Tibial artery (tissue), 4 donors: ENCODE measurements around the gene ELL.

Experiments
- DNase-seq, 2 donors: peaks; one replicate each; pipeline ENCODE4 v3.0.0-alpha.2; 2019
- H3K27ac ChIP-seq, 2 donors: fragments of 200-600 bp; sonication (generic) in 1 of 2; 1 replicate in 1 of 2; 2 replicates in 1 of 2; pipeline ENCODE4 v1.5.1; 2018 to 2019; ENCODE audit warnings: mild to moderate bottlenecking in 1 of 2
- H3K27me3 ChIP-seq, 2 donors: fragments of 200-600 bp; sonication (generic) in 1 of 2; one replicate each; pipeline versions ENCODE4 v1.5.1 to v1.6.0; 2016 to 2019
- H3K36me3 ChIP-seq, 3 donors: fragments of 200-600 bp; sonication (generic) in 2 of 3; one replicate each; pipeline ENCODE4 v1.5.1; 2016 to 2019; ENCODE audit warnings: mild to moderate bottlenecking in 2 of 3
- H3K4me1 ChIP-seq, 4 donors: fragments of 200-600 bp; sonication (generic) in 2 of 4; 1 replicate in 3 of 4; 2 replicates in 1 of 4; pipeline ENCODE4 v1.5.1; 2016 to 2019
- H3K4me3 ChIP-seq, 2 donors: fragments of 200-600 bp; sonication (generic) in 1 of 2; 1 replicate in 1 of 2; 2 replicates in 1 of 2; pipeline ENCODE4 v1.5.1; 2018 to 2019; ENCODE audit warnings: mild to moderate bottlenecking in 2 of 2
- H3K9me3 ChIP-seq, 3 donors: fragments of 200-600 bp; sonication (generic) in 1 of 3; one replicate each; pipeline ENCODE4 v1.5.1; 2016 to 2019
- intact Hi-C: fragments of 100-400 bp; cut with DNase I; formaldehyde crosslinking; loops from one replicate; pipeline ENCODE4 v1.15.0; 2023; ENCODE audit warnings: low total_unique reads
- TF ChIP-seq, protein P1 (sequence below), 2 experiments: fragments of 200-600 bp in 1 of 2; fragments of 450-650 bp in 1 of 2; IDR thresholded peaks; one replicate each; pipeline ENCODE4 v1.5.1; 2017 to 2019; ENCODE audit warnings: antibody characterized with exemption in 2 of 2, mild to moderate bottlenecking in 1 of 2, moderate library complexity in 1 of 2

The ELL gene

DNA sequence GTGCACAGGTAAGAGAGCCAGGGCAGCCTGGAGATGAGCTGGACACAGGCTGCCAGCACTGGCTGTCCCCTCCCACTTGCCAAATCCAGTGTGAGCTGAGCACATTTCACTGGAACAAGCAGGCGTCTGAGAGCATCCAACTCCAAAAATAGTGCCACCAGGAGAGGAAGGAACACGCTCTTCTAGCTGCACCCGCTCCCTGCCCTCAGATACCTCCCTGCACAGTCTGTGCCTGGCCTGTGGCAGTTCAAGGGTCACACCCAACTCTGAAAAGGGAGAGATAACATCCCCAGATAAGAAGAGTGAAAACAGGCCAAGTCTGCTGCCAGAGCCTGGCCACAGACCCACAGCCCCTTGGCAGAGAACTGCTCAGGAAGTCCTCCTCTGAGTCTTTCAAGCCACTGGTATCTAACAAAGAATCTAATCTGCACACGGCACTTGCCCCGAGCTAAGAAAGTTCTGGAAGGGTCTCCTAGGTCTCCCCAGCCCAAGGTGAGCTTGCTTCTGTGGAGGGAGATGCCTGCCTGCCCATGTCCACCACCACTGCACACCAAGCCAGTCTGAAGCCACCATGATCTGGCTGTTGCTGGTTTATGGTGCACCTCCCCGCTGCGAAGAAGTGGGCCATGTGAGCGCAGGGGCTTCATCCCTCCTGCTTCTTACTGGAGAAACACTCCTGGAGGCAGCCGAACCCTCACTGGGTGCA lies 14.7 kb downstream of the ELL start:
- DNase-seq, result peak; percentile 52 to 83
- intact Hi-C loops, result no loop called here
- Histone ChIP-seq H3K27ac (peak overlapping the region; percentile 60 to 66), H3K4me1 (peaks cover 0 to 93% (median 77%) of the 10 kb centered on the region in 4 donors), H3K9me3 (no peaks in the 10 kb centered on the region), H3K4me3 (no peak overlapping the region), H3K27me3 (no peaks in the 10 kb centered on the region), H3K36me3 (no peaks in the 10 kb centered on the region)
- TF ChIP-seq, protein P1, sequence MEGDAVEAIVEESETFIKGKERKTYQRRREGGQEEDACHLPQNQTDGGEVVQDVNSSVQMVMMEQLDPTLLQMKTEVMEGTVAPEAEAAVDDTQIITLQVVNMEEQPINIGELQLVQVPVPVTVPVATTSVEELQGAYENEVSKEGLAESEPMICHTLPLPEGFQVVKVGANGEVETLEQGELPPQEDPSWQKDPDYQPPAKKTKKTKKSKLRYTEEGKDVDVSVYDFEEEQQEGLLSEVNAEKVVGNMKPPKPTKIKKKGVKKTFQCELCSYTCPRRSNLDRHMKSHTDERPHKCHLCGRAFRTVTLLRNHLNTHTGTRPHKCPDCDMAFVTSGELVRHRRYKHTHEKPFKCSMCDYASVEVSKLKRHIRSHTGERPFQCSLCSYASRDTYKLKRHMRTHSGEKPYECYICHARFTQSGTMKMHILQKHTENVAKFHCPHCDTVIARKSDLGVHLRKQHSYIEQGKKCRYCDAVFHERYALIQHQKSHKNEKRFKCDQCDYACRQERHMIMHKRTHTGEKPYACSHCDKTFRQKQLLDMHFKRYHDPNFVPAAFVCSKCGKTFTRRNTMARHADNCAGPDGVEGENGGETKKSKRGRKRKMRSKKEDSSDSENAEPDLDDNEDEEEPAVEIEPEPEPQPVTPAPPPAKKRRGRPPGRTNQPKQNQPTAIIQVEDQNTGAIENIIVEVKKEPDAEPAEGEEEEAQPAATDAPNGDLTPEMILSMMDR (IDR thresholded peaks at IDR 0.05), result no peak

DNA sequence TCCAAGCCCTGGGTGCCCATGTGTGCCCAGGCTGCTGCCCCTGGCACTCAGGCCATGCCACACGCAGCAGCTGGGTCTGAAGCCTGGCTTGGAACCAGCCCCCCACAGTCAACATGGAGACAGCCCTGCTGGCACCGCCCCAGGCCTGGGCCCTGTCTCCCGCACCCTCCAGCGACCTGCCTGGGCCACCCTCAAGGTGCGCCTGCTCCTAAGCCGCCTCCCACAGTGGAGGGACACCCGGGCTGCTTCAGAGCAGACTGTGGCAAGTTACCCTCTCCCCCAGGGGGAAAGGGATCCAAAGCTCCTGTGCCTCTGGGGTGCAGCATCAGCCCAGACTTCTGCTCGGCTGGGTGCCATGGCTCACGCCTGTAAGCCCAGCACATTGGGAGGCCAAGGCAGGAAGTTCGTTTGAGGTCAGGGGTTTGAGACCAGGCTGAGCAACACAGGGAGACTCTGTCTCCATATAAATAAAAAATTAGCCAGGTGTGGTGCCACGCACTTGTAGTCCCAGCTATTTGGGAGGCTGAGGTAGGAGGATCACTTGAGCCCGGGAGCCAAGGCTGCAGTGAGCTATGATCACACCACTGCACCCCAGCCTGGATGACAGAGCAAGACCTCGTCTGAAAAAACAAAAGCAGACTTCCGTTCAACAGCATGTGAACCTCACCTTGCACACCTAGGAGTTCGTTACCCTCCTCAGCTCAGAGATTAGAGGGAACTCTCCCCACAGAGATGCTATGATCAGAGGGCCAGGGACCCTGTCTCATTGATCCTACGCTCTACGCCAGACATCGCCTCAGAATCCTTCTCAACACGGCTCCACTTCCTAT lies 15.6 kb downstream of the ELL start:
- intact Hi-C loops, result no loop called here

DNA sequence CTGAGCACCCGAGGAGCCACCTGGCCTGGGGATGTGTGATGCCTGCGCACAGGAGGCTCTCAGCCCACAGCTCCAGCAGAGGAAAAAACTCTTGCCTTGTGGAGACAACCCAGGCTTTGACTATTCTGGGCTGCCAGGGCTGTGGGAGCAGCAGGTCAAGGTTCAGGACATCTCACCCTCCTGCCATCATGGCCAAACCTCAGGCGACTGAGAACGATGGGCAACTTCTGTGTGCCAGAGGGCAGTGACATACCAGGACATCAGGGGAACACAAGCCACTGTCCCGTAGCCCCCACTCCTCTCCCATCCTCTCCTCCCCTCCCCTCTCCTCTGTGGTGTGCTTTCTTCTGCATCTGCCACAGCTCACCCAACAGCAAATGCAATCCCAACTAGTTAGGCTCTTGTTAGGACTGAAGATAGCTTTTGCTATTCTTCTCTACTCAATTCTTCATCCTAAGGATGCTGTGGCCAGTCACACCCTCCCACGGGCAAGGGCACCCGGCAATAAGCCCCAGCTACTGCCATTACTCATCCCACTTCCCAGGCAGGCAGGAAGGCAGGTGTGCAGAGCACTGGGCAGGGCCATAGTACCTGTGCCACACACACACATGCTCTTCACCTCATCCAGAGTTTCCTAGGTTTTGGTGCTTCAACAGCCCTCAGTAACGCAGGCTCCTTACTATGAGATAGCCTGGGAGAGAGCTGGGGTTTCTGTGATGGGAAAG lies 16.8 kb downstream of the ELL start:
- H3K4me3 ChIP-seq, result no peak overlapping the region
- DNase-seq, result no peak
- H3K36me3 ChIP-seq, result no peaks in the 10 kb centered on the region
- intact Hi-C loops, result no loop called here
- H3K4me1 ChIP-seq, result peaks cover 4 to 100% (median 94%) of the 10 kb centered on the region in 4 donors
- H3K27ac ChIP-seq, result peak overlapping the region; percentile 60 to 66
- H3K9me3 ChIP-seq, result no peaks in the 10 kb centered on the region
- no peaks in the 10 kb centered on the region for H3K27me3 ChIP-seq
- TF ChIP-seq, protein P1 (IDR thresholded peaks at IDR 0.05), result no peak

More for the DNA sequence above, 15.6 kb downstream of the ELL start:
- Histone ChIP-seq H3K36me3 (no peaks in the 10 kb centered on the region), H3K4me1 (peaks cover 4 to 94% (median 86%) of the 10 kb centered on the region in 4 donors), H3K27ac (peak overlapping the region; percentile 60 to 66), H3K4me3 (no peak overlapping the region), H3K27me3 (no peaks in the 10 kb centered on the region), H3K9me3 (no peaks in the 10 kb centered on the region)
- TF ChIP-seq, protein P1 (IDR thresholded peaks at IDR 0.05), result no peak
- DNase-seq, result no peak

DNA sequence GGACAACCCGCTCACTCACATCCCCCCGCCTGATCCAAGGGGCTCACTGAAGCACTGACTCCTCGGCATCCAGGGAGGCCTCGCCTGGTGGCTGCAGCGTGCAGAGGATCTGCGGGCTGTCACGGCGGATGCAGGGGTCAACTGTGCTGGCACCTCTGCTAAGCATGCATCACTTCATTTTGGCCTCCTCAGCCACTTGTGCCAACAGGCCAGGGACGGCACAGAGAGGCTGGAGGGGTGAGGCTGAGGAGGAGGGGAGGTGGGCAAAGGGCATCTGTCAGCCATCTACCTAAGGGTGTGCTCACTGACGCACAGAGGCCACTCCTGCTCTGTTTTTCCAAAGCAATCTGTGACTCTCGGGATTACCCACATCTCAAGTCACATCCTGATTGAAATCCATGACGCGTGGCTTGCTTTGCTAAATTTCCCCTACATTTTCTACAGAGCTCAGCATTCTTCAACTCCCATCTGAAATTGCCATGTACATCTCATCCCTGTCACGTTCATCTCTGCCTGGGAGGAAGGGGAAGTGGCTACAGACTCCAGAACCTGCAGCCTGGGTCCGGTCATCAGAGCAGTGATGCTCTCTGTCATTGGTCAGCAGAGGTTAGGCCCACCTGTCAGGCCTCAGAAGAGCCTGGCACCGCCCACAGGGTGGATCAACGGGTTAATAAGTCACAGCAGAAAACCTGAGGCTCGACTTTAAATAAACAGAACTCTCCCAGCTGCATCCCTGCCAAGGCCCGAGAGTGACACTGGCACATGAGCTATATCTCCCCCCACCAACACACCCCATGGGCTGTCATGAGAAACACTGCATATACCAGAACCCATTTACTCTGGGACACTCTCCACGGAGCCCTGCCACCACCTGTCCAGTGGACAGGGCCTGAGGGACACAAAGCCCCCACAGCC lies 17.6 kb downstream of the ELL start:
- Histone ChIP-seq H3K36me3 (no peaks in the 10 kb centered on the region), H3K4me3 (no peak overlapping the region), H3K4me1 (peaks cover 4 to 100% (median 96%) of the 10 kb centered on the region in 4 donors), H3K27me3 (no peaks in the 10 kb centered on the region), H3K9me3 (no peaks in the 10 kb centered on the region), H3K27ac (no peak overlapping the region)
- intact Hi-C loops, result no loop called here
- DNase-seq, result no peak
- TF ChIP-seq, protein P1 (IDR thresholded peaks at IDR 0.05), result no peak
